C4-2B (cell line): Measurements from ENCODE around the gene ITPRIP.

Source experiments
- H3K27ac ChIP-seq: fragments of 450-650 bp; 2 replicates; pipeline ENCODE4 v1.5.1; 2017
- ZFX ChIP-seq: fragments of 450-650 bp; IDR thresholded peaks from 2 replicates; pipeline ENCODE4 v1.6.1; 2017
- TF ChIP-seq, protein P1 (sequence below): fragments of 450-650 bp; conservative IDR thresholded peaks from 2 replicates; pipeline ENCODE4 v1.5.1; 2017; ENCODE audit warnings: mild to moderate bottlenecking

ITPRIP gene

GRCh38 chr10:104318810-104319741, 19.2 kb downstream of the ITPRIP start:
- TF ChIP-seq, protein P1, sequence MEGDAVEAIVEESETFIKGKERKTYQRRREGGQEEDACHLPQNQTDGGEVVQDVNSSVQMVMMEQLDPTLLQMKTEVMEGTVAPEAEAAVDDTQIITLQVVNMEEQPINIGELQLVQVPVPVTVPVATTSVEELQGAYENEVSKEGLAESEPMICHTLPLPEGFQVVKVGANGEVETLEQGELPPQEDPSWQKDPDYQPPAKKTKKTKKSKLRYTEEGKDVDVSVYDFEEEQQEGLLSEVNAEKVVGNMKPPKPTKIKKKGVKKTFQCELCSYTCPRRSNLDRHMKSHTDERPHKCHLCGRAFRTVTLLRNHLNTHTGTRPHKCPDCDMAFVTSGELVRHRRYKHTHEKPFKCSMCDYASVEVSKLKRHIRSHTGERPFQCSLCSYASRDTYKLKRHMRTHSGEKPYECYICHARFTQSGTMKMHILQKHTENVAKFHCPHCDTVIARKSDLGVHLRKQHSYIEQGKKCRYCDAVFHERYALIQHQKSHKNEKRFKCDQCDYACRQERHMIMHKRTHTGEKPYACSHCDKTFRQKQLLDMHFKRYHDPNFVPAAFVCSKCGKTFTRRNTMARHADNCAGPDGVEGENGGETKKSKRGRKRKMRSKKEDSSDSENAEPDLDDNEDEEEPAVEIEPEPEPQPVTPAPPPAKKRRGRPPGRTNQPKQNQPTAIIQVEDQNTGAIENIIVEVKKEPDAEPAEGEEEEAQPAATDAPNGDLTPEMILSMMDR: no peak
- no peak for TF ChIP-seq ZFX
- no peak overlapping the region for H3K27ac ChIP-seq

GRCh38 chr10:104318326-104318725, 19.9 kb downstream of the ITPRIP start:
- H3K27ac ChIP-seq: no peak overlapping the region

GRCh38 chr10:104317726-104318299, 20.5 kb downstream of the ITPRIP start:
- TF ChIP-seq ZFX: no peak
- TF ChIP-seq, protein P1: no peak
- H3K27ac ChIP-seq: no peak overlapping the region

More at GRCh38 chr10:104318326-104318725, 19.9 kb downstream of the ITPRIP start:
- TF ChIP-seq, protein P1: no peak
- no peak for TF ChIP-seq ZFX

GRCh38 chr10:104317269-104317710, 21.0 kb downstream of the ITPRIP start:
- H3K27ac ChIP-seq: no peak overlapping the region
- TF ChIP-seq ZFX: no peak

GRCh38 chr10:104316321-104317099, 21.8 kb downstream of the ITPRIP start:
- H3K27ac ChIP-seq: no peak overlapping the region
- TF ChIP-seq, protein P1: no peak
- TF ChIP-seq ZFX: no peak

GRCh38 chr10:104315486-104315921, 22.8 kb downstream of the ITPRIP start:
- no peak for TF ChIP-seq ZFX
- TF ChIP-seq, protein P1: no peak
- no peak overlapping the region for H3K27ac ChIP-seq

GRCh38 chr10:104314591-104315485, 23.4 kb downstream of the ITPRIP start:
- TF ChIP-seq ZFX: no peak
- TF ChIP-seq, protein P1: no peak
- no peak overlapping the region for H3K27ac ChIP-seq
